HG02981 (cell line): ENCODE measurements around the gene C1orf87.
"Not testable (repeated sequence)": the region's sequence is repeated elsewhere in the genome, so short reads cannot be mapped to it uniquely, and the experiment has no call there.

Experiments
- ATAC-seq: cut with Tn5 transposase; IDR thresholded peaks from one replicate; pipeline ENCODE4 v1.9.1; 2021; ENCODE audit warnings: mild to moderate bottlenecking, moderate library complexity; ENCODE audit not compliant: unreplicated experiment

C1orf87 gene

DNA sequence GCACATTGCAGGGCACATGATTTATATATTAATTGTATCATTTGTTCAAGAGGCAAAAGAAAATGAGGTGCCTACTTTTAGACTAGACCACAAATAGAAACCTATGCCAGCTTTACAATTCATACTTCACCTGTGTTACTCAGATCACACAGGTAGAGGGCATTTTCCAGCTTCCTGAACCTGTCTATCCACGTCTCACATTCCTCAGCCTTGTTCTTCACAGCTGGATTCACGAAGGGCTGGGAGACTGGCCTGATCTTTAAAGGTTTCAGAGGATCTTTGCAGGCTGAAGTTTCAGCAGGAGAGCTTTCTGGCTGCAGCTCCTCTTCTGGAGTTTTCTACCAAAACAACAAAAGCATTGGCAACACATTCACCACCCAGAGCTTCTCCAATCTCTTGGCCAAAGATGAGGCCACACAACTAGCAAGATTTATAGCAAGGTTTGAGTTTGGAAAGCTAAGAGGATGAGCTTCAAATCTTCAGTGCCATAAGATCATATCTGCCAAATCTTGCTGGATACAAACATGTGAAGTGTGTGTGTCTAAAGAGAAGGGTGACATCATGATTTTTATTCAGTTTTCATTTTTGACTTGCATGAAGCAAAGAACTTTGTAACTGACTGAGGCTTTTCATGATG, 76.0 kb downstream of the C1orf87 start:
- ATAC-seq = no peak

DNA sequence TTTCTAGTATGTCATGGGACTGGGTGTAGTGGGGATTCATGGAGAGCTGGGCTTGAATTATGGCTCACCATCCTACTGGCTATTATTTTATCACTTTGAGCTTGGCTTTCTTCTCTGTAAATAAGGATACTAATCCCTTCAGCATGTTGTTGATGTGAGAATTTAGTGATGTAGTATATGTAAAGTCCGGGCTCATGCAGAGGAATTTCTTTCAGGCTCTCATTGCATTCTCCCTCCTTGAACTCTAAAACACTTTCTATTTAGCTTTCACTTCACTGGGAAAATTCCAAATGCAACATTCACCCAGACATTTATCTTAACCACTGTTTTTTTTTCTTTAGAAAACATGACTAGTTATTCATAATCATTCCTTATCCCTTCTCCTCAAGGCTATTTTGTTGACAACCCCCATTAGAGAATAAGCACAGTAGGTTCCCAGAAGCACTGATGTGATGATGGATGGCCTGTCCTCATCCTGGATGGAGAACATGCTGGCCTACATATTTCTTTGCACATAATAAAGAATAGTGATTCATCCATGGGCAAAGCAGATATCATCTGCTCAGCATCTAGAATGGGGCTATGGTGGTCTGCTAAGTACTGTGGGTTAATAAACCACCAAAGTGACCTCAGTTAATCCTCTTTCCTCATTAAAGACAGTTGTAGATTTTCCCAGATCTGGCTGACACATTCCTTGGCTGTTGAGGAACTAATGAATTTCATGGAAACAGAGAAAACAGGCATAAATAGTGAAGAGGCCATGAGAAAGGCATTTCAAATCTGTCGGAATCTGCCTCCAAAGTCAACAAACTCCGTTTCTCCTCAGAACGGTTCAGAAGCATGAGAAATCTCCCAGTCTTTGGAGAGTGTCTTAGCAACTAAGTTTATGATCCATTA, 79.0 kb downstream of the C1orf87 start:
- ATAC-seq = no peak

DNA sequence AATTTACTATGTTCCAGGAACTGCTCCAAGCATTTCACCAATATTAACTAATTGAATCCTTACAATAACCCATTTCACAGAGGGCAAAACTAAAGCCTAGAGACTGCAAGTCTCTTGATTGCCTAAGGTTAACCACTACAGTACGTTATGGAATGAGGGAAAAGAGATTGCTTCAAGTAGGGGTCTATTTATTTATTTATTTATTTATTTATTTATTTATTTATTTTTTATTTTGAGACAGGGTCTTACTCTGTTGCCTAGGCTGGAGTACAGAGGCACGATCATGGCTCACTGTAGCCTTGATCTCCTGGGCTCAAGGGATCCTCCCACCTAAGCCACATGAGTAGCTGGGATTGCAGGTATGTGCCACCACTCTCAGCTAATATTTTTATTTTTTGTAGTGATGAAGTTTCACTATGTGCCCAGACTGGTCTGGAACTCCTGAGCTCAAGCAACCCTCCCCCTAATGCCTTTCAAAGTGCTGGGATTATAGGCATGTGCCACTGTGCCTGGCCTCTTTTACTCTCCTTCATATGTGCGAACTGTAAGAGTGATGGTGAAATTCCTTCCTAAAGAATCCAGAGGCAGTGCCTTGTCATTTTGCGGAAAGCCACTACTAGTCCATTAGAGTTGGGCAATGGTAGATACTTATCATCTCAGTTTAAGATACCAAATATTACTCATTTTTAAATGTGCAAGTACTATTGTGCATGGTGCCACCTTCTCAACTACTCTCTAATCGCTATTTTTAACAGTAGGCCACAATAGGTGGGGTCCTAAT, 81.3 kb downstream of the C1orf87 start:
- no peak for ATAC-seq

DNA sequence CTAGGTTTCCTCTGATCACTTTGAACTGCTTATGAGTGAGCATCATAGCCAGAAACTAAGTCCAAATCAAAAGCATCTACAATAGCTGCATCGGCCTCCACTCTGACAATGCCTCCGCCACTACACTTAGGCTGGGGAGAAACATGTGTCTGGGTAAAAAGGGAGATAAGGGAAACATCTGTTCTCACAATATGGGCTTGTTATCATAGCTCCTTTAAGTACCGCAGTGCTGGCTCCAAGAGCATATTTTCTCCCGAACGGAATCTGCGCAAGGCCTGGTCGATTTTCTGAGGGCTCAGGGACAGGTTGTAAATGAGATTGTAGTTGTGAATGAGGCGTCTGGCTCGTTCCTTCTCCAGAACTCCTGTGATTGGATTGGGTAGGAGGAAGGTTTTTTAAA, 83.1 kb downstream of the C1orf87 start:
- no peak for ATAC-seq

DNA sequence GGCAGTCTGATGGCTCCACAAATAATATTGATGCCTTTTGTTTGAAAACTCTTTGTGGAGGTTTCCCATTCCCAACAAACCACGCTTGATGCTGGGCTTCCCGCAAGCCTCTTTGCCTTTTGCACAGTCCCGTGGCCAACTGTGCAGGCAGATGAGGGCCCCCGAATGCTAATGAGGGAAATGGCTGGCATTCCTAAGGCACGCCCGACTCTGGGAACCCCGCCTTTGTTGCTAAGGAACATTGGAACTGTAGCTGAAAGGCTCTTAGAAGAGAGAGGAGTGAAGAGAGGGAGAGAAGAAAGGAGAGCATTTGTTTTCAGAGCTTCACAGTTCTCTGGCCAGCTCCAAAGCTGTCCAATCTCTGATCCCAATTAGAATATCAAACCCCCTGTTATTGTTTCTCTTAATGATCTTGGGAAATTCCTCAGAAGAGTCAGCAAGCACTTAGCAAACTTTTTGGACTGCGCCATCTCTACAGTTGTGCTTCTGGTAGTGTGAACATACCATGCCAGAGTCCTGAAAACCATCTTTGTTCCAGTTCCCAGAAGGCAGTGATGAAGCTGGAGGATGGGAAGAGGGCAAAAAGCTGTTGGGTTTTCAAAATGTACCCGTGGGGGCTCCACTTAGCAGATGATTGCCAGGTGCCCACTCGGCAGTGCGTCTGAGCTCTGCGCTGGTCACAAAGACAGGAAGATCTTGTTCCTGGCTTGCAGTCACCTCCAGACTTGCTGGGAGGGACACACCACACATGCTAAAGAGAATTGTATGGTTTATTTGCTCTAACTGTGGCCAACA, 86.9 kb downstream of the C1orf87 start:
- ATAC-seq = no peak

DNA sequence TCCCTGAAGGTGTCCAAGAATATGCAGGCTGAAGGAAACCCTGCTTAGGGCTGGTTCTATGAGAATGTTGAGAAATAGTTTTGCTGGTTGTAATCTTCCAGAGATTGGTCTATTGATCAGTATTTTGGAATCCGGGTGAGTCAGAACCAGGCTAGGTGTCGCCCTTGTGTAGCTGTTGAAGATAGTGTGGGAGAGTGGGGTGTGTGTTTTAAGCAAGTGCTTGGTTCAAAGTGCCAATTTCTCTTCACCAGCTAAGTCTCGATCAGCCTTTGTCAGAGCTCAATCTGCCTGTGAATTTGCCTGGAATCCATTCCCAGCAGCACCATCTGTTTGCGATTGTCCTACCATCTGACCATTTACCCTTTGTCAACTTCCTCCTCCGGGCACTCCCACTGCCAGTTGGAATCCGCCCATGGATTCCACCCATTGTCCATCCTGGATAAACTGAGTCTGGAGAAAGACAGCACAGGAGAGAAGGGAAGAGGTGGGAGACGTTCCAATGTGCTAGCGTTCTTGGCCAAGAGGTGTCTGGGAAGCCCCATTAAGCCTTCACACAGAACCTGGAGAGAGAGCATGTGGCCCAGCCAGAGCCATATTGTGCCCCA, 87.6 kb downstream of the C1orf87 start:
- ATAC-seq = no peak

DNA sequence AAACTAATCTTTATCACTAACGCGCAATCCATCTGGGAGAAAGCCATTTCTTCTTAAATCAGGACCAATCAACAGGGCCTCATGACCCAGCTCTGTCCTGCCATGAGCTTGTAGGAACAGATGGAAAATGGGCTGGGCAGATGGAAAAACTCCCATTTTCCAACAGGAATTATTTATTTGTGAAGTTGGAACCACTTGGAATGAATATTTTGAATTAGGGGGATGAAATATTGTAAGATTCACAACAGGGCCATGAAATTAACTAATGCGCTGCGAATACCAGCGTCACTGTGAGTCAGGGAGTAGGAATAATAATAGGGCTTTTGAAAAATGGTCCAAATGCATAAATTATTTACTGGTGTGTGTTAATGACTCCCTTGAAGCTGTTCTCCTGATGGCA, 93.9 kb downstream of the C1orf87 start:
- ATAC-seq = no peak

DNA sequence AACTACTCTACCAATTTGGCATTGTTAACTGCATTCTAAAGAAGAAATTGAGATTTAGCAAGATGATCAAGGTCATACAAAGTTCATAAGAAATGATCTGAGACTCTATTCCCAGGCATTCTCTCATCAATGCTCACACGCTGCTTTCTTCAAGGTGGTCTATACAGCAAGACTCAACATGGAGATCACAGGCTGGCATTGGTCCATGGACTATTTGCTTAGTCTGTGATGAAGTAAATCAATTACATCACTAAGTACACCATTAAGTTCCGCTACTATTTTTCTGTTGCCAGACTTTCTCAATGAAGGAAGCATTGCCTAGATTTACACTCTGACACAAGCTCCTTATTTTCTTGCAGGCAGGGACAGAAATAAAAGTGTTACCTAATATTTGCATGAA, 95.1 kb downstream of the C1orf87 start:
- ATAC-seq = no peak

DNA sequence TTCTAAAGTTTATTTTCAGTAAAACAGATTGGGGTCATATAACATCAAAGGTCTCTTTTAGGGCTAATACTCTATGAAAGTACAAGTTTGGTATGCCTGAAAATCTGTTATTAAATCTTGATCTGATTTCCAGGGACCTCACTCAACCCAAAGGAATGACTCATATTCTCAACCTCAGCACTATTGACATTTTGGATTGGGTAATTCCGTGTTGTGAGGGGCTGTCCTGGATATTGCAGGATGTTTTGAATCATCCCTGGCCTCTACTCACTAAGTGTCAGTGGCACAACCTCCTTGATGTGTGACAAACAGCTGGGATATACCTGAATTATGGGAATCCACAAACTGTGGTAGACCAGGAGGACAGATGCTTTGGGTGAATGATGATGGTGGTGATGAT, 95.5 kb downstream of the C1orf87 start:
- no peak for ATAC-seq

DNA sequence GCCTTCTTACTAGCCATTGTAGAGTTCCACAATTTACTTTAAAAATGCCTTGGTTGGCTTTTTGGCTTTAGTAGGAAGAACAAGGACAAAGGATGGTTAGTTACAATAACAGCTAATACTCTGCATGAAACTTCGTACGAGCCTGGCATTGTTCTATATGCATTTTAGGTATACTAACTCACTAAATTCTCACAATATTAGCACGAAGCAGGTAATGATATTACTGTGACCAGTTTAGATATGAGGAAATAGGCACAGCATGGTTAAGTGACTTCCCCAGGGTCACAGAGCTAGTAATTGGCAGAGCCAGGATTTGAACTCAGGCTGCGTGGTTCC, 96.5 kb downstream of the C1orf87 start:
- no peak for ATAC-seq

DNA sequence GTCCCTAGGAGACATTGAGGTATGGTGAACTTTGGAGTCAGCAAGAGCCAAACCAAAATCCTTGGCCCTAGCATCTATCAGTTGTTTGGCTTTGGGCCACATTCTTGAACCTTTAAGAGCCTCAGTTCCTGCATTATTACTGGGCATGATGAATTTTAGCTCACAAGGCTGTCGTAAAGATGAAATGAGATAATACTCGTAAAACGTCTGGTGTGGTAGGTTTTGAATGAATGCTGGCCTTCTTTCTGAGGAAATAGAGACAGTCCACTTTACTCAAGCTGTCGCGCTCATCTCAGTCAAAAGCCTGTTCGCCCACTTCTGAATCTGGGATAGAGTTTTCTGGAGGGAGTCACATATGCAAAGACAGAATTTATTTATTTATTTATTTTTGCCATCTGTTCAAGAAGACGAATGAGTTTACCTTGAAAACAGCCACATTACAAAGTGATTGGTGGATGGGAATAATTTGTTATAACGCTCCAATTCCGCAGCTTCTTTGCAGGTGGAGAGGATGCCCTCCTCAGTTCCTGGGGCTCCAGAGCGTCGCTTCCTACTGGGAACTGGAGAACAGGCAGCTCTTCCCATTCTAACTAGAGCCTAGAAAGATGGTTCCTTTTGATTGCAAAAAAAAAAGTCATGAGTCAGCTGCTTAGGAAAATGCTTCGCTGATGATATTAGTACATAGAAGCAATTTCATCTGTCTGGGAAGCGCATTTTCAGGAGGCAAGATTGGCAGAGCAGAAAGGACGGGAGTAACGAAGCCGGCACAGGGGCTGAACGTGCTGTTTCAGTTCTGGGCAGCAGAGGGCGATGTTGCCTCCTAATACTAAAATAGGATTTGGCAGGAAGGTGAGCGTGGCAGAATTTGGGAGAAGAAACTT, 97.1 kb downstream of the C1orf87 start:
- peak; percentile 67 for ATAC-seq

DNA sequence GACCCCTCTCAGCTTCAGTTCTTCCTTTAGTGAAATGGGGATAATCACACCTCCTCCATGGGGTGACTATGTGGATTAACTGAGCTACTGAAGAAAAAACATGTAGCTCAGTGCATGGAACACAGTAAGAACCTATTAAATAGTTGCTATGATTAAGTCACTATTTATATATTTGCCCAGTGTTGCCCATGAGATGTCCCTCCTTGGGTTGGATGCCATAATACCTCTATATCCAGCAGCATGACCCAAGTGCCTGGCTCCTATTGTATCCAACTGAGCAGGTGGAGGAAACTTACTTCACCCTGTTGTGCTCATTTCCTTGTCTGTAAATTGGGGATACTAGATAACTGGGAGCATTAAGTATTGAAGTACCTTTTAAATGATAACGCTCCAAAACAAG, 99.9 kb downstream of the C1orf87 start:
- no peak for ATAC-seq

DNA sequence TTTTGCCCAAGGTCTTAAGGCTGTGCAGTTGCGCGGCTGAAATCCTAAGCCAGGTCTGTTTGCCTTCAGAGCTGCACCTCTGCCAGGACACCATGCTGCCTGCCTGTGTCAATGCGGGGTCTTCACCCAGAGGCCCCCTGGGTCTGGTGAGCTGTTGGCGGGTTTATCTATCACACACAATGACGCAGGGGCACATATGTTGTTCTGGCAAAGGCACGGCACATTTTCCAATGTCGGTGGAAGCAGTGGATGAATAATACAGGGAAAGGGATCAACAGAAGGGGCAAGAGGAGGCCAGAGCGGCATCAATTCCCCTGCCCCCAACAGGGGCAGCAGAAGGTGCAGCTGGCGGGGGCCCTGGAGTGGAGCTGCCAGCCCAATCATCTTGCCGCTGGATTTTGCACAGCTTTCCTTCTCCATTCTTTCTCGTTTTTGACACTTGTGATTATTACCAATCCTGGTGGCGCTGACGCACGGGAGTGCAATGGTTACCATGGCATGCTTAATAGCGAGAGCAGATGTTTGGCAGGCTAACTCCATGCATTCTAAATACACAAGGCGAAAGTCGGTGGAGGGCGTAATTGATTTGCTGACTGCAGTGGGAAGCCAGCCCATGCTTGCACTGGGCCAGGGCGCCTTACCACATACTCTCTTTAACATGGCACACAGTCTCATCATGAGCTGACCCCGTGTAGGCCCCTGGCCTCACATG, 101.2 kb downstream of the C1orf87 start:
- ATAC-seq = no peak

DNA sequence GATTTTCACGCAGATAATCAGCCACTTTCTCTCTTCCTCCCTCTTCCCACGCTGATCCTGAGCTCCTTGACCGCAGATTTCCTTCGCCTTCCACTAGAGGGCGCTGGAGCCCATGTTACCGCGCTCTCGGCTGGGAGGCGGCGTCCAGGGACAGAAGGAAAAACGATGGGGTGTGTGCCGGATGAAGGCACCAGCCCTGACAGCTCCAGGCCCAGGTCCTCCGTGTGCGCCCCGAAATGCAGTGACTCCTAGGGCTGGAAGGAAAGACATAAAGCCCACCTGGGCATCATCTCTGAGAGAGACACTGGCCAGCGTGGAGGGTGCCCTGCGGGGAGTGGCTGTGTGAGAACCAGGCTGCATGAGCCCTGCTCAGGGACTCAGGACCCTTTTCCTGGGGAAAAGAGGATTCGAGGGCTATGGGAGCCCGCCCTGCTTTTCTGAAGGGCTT, 102.1 kb downstream of the C1orf87 start:
- ATAC-seq = peak; percentile 78

DNA sequence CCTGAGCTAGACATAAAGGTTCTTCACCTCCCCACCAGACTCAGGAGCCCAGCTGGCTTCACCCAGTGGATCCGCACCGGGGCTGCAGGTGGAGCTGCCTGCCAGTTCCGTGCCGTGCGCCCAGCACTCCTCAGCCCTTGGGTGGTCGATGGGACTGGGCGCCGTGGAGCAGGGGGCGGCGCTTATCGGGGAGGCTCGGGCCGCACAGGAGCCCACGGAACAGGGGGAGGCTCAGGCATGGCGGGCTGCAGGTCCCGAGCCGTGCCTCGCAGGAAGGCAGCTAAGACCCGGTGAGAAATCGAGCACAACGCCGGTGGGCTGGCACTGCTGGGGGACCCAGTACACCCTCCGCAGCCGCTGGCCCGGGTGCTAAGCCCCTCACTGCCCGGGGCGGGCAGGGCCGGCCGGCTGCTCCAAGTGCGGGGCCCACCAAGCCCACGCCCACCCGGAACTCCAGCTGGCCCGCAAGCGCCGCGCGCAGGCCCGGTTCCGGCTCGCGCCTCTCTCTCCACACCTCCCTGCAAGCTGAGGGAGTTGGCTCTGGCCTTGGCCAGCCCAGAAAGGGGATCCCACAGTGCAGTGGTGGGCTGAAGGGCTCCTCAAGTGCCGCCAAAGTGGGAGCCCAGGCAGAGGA, 103.9 kb downstream of the C1orf87 start:
- not testable (repeated sequence) for ATAC-seq

DNA sequence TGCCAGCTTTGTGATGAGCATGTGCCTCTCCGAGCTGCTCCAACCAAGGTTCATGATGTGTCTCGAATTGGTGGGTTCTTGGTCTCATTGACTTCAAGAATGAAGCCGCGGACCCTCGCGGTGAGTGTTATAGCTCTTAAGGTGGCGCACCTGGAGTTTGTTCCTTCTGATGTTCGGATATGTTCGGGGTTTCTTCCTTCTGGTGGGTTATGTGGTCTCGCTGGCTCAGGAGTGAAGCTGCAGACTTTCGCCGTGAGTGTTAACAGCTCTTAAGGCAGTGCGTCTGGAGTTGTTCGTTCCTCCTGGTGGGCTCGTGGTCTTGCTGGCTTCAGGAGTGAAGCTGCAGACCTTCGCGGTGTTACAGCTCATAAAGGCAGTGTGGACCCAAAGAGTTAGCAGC, 104.8 kb downstream of the C1orf87 start:
- not testable (repeated sequence) for ATAC-seq

DNA sequence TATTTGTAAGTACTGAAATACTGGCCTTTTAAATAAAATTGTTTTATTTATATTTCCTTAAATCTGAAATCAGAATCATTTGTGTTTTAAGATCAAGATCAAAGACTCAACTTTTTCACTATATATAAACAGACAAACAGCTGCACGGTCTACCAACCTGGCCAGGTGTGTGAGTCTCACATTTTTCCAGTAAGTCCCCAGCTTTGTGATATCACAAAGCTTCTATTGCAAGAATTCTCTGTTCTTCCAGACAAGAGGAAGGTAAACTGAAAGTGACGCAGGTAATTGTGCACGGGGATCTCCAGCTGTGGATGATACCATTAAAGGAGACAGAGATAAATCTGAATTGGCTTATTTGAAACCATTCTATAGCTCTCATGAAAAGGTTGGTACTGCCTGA, 105.8 kb downstream of the C1orf87 start:
- no peak for ATAC-seq

DNA sequence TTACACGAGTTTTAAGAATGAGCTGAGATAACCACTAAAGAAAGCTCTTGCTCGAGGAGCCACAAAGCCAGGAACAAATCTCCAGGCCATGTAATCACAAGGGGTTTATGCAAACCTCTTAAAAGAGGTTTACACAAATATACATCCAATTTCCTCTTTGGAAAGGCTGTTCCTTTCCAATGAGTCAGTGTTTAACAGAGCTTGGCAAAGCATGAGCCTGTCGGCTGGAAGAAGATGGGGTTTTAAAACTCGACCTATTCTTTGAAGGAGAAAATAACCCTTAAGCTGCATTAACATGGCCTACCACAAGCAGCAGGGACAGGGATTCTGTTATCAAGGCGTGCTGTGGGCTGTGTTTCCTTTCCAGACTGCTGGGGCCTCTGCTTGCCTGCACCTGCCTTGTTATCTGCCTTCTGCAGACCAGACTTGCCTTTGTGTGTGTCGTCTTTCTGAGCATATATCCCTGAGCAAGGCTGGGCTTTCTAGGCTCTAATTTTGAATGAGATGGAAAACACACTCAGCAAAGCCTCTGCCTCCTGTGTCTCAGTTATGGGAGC, 106.4 kb downstream of the C1orf87 start:
- ATAC-seq = no peak
